Stomach (tissue), 4 donors: ENCODE results near the gene CDC73.

Experiments used
- CTCF ChIP-seq, 7 experiments: fragments of 450-650 bp in 4 of 7; fragments of 200-600 bp in 3 of 7; sonication (generic) in 3 of 7; IDR thresholded peaks; one replicate each; pipeline ENCODE4 v1.5.1; 2016 to 2019; ENCODE audit warnings: antibody characterized with exemption in 7 of 7, control low read depth in 2 of 7, mild to moderate bottlenecking in 1 of 7
- EP300 ChIP-seq: sonication (generic); formaldehyde crosslinking; IDR thresholded peaks from one replicate; pipeline ENCODE4 v1.6.1; 2017; ENCODE audit warnings: antibody characterized with exemption
- POLR2A ChIP-seq, 4 donors: fragments of 450-650 bp; IDR thresholded peaks; one replicate each; pipeline ENCODE4 v1.6.1; 2016; ENCODE audit warnings: antibody characterized with exemption in 4 of 4, control low read depth in 2 of 4, mild to moderate bottlenecking in 1 of 4, moderate library complexity in 1 of 4
- POLR2AphosphoS5 ChIP-seq, 3 donors: sonication (generic); formaldehyde crosslinking; IDR thresholded peaks; one replicate each; pipeline ENCODE4 v1.6.1; 2016; ENCODE audit warnings: antibody characterized with exemption in 3 of 3

- TF ChIP-seq CTCF (IDR thresholded peaks at IDR 0.05), result no peak
- no peak for TF ChIP-seq POLR2AphosphoS5 (IDR thresholded peaks at IDR 0.05)
- no peak for TF ChIP-seq POLR2A (IDR thresholded peaks at IDR 0.05)
- TF ChIP-seq EP300, result no peak
These were observed 33.9 kb upstream of the CDC73 start for GRCh38 chr1:193087893-193088292.
